HAP-1 (cell line): ENCODE results near the gene TMEM176B.

ENCODE experiments used
- DNase-seq, 2 experiments: peaks; one replicate each; pipeline ENCODE4 v3.0.0-alpha.2; 2016 to 2020; ENCODE audit warnings: low spot score in 2 of 2
- H3K27me3 ChIP-seq: fragments of 250-450 bp; sonication (Bioruptor Pico); 2 replicates; pipeline ENCODE4 v1.5.1; 2020; ENCODE audit warnings: low read depth, mild to moderate bottlenecking, moderate library complexity
- H3K36me3 ChIP-seq: fragments of 250-450 bp; sonication (Bioruptor Pico); replicated peaks from 2 replicates; pipeline ENCODE4 v1.5.1; 2020; ENCODE audit warnings: mild to moderate bottlenecking
- H3K4me1 ChIP-seq: fragments of 250-450 bp; sonication (Bioruptor Pico); 2 replicates; pipeline ENCODE4 v1.5.1; 2020; ENCODE audit warnings: mild to moderate bottlenecking
- H3K4me3 ChIP-seq: fragments of 250-450 bp; sonication (Bioruptor Pico); 2 replicates; pipeline ENCODE4 v1.5.1; 2020; ENCODE audit warnings: mild to moderate bottlenecking, moderate library complexity
- H3K9me3 ChIP-seq: fragments of 250-450 bp; sonication (Bioruptor Pico); 2 replicates; pipeline ENCODE4 v1.5.1; 2020; ENCODE audit warnings: mild to moderate bottlenecking, moderate library complexity
- in situ Hi-C: fragments of 300-500 bp; cut with MboI; formaldehyde crosslinking; loops from 3 replicates; pipeline ENCODE4 v1.14.3; 2020; ENCODE audit warnings: low sequenced_read_pairs, inconsistent platforms, mixed read lengths

Gene TMEM176B

DNA sequence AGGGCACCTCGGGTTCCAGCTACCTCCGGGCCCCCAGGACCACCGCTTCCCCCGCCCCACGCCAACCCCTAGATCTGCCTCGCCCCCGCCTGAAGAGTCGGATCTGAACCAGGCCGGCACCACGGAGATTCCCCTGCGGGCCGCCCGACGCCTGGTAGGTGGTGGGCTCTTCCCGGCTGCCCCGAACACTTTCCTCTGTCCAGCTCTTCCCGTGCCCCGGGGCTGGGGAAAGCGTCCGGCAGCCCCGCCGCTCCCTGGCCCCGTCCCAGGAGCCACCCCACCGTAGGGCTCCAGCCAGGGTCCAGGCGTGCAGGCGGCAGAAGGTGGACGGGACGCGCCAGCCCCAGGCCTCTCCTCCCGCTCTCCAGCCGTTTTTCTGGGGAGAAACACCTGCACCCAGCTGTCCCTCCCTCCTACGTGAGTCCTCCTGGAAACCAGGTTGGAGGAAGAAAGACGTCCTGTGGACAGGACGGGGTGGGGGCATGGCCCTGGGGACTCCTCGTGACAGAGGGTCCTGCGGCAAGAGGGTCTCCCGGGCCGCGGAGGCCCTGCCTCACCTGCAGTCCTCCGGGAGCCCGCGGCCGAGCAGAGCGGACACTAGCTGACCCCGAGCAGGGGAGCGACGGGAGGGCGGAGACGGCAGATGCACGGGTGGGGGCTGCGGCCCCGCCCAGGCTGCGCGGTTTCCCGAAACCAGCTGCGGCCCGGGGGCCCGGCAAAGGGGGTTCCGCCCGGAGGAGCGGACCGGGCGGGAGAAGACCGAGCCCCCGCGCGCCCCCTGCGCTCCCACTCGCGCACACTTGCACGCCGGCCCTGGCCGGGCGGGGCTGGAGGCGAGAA, at the start of gene TMEM176B:
TSS of gene TMEM176B (minus strand) at position 624 of the 840 bp plus-strand sequence. CDS start 3,795 bp downstream, outside the sequence.
- in situ Hi-C loops = no loop called here
- DNase-seq = no peak
- H3K4me1 ChIP-seq = no peaks in the 10 kb centered on the region
- no peaks in the 10 kb centered on the region for H3K36me3 ChIP-seq
- H3K9me3 ChIP-seq = no peaks in the 10 kb centered on the region
- no peak within 1 kb of the TSS for H3K4me3 ChIP-seq
- H3K27me3 ChIP-seq = 0 out of 2 replicates have a peak, but pooled peaks cover 5% of the 10 kb centered on the region

DNA sequence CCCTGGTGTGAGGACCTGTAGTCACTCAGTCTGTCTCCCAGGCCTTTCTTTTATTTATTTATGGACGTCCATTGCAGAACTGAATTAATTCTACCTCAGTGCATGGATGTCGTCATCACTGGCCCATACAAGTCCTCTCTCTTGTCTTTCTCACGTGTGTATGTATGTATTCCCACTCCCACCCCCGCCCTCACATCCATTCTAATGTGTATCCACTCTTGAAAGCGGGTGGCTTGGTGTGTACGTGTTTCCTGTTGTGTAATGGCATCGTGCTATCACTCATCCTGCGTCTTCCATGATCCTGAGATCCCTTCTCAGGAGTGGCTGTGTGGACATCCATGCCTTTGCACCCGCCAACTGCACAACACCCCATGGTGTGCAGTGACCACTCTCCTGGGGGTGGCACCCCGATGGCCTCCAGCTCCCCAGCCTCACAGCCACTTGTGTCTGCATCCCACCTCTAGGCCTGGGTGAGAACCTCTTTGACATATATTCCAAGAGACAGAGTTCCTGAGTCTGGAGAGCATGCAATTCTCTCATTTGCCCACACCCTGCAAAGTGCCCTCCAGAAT, 49.1 kb upstream of the TMEM176B start:
- no peak overlapping the region for H3K4me3 ChIP-seq
- no peaks in the 10 kb centered on the region for H3K36me3 ChIP-seq
- no peaks in the 10 kb centered on the region for H3K4me1 ChIP-seq
- in situ Hi-C loops = no loop called here
- no peak for DNase-seq
- H3K27me3 ChIP-seq = peaks cover 20% of the 10 kb centered on the region
- no peaks in the 10 kb centered on the region for H3K9me3 ChIP-seq

DNA sequence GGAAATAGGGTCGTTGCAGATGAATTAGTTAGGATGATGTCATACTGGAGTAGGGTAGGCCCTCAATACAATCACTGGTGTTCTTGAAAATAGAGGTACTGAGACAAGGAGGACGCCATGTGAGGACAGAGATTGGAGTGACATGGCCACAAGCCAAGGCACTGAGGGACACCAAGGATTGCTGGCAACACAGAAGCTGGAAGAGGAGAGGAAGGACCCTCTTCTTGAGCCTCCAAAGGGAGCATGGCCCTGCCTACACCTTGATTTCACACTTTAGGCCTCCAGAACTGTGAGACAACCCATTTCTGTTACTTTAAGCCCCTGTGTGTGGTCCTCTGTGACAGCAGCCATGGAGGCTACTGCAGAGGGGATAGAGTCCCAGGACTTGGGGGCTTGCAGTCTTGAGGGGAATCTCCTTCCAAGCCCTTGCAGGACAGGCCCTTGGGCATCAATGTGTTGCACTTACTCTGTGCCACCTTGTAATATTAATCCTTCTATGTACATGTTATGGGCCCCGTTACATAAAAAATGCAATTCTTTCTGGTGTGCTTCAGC, 48.5 kb upstream of the TMEM176B start:
- no peak for DNase-seq
- Histone ChIP-seq H3K4me3 (no peak overlapping the region), H3K27me3 (peaks cover 20% of the 10 kb centered on the region), H3K9me3 (no peaks in the 10 kb centered on the region), H3K4me1 (no peaks in the 10 kb centered on the region), H3K36me3 (no peaks in the 10 kb centered on the region)
- in situ Hi-C loops = no loop called here

DNA sequence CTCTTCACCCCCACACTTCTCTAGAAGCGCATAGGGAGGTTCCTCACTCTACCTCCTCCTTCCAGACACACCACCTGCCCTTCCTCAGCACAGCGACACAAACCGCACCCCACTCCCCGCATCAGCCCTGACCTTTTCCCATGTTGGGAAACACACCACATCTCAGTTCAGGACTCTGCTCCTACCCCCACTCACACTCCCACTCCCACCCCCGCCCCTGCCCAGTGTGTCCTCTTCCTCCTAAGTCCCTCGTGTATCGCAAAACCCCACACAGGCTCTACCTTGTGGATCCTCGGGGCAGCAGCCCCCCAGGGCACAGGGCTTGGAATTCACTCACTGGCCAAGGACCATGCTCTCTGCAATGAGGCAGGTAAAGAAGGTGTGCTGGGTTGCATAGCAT, 47.9 kb upstream of the TMEM176B start:
- H3K27me3 ChIP-seq = peaks cover 20% of the 10 kb centered on the region

DNA sequence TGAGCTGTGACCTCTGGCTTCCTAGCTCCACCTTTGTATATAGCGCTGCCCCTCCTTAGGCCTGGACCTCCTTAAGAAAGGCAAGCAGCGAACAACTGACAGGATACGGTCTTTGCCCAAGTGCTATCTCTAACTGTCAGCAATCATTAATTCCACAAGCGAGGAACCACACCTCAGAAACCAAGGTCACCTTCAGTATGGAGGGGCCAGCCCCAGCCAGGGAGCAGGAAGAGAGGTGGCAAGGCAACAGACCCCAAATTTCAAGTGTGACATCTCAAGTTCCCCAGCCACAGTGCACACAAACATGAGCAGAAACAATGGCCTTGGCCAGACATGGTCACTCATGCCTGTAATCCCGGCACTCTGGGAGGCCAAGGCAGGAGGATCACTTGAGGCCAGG, 47.4 kb upstream of the TMEM176B start:
- in situ Hi-C loops = no loop called here
- H3K4me1 ChIP-seq = no peaks in the 10 kb centered on the region
- H3K9me3 ChIP-seq = no peaks in the 10 kb centered on the region
- no peak for DNase-seq
- no peak overlapping the region for H3K4me3 ChIP-seq
- H3K27me3 ChIP-seq = peaks cover 16% of the 10 kb centered on the region
- no peaks in the 10 kb centered on the region for H3K36me3 ChIP-seq

More for the DNA sequence above, 47.9 kb upstream of the TMEM176B start:
- H3K36me3 ChIP-seq = no peaks in the 10 kb centered on the region
- no peak overlapping the region for H3K4me3 ChIP-seq
- H3K4me1 ChIP-seq = no peaks in the 10 kb centered on the region
- in situ Hi-C loops = no loop called here
- no peaks in the 10 kb centered on the region for H3K9me3 ChIP-seq
- DNase-seq = no peak

DNA sequence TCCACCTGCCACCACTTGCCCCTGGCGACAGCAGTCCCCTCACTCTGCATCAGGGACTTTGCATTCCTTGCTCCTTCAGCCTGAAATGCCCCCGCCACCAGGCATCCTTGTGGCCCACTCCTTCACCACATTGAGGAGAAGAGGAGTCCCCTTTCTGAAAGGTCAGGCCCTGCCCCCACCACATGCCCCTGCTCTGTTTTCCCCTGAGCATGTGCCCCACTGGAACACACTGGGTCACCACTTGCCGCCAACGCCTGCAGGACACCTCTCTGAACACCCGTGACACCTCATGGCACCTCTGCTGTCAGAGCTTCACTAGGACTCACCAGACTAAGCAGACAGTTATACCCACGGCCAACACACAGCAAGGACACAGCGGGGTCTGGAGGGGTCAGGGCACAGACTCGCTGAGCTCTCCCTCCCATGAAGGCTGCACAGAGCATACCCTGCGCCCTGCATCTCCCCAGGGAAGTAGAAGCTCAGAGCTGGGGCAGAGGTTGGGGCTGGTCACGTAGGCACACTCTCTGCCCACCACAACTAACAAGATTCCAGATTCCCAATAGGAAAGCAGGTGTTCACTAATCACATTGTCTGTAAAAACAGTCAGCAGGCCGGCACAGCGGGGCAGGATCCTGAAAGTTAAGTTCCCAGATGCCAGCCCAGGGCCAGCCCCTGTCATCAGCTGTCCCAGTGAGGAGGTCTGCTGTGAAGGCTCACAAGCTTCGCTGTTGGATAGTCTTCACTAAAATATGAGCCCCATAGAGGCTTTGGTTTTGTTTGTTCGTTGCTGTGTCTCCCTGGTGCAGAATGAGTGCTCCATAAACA, 46.3 kb upstream of the TMEM176B start:
- Histone ChIP-seq H3K4me1 (no peaks in the 10 kb centered on the region), H3K9me3 (no peaks in the 10 kb centered on the region), H3K27me3 (peaks cover 8% of the 10 kb centered on the region), H3K4me3 (no peak overlapping the region), H3K36me3 (no peaks in the 10 kb centered on the region)
- no peak for DNase-seq
- in situ Hi-C loops = no loop called here

DNA sequence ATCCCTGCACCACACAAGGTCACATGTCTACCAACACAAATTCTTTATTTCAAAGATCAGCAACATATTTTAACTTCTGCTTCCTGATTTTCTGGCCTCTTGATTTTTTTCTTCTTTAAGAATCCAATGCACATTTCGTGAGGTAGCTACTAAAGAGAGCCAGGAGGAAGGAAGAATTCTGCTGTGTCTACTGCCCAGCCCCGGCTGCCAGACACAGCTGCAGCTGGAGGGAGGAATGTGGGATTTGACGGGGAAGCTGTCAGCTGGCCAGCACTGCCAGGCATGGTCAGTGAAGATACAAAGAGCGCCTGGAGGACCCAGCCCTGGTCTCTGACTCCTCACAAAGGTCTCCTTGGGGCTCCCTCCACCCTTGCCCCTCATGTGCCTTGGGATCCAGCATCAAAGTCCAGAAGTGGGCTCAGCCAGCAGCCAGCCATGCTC, 45.3 kb upstream of the TMEM176B start:
- in situ Hi-C loops = no loop called here
- Histone ChIP-seq H3K4me1 (no peaks in the 10 kb centered on the region), H3K36me3 (no peaks in the 10 kb centered on the region), H3K9me3 (no peaks in the 10 kb centered on the region), H3K27me3 (no peaks in the 10 kb centered on the region; the same call in 1 of the 2 replicates), H3K4me3 (no peak overlapping the region)
- DNase-seq = no peak

DNA sequence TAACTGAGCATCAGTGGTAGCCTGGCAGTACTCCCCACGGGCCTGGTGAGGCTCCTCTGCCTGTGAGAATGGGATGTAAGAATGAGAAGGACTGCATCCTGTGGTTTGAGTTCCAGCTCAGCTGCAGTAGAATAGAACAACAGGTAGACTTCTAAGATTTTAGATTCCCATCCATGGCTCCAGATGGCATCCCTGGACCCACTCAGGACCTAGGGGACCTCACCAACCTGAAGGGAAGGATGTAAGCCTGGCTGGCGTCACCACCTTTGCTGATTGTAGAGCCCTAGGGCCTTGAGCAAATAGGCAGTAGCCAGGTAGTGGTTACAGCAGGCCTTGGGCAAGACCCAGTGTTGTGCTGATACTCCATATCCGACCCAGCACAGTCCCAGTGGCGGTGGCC, 42.6 kb upstream of the TMEM176B start:
- no peak for DNase-seq
- Histone ChIP-seq H3K4me3 (no peak overlapping the region), H3K9me3 (no peaks in the 10 kb centered on the region), H3K4me1 (no peaks in the 10 kb centered on the region), H3K36me3 (no peaks in the 10 kb centered on the region), H3K27me3 (no peaks in the 10 kb centered on the region; the same call in 1 of the 2 replicates)
- in situ Hi-C loops = no loop called here

DNA sequence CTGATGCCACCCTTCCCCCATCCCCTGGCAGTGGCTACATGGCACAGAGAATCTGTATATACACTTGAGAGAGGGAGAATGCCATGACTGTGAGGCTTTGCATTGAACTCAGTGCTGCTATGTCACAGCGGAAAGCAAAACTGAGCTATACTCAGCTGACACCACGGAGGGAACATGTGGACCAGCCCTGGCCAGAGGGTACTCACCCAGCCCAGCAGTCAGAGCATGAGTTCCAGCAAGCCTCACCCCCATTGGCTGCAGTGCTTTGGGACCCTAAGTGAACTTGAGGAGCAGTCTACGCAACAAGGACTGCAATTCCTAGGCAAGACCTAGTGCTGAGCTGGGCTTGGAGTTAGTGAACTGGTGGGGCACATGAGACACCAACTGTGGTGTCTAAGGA, 41.9 kb upstream of the TMEM176B start:
- Histone ChIP-seq H3K27me3 (no peaks in the 10 kb centered on the region; the same call in 1 of the 2 replicates), H3K4me3 (no peak overlapping the region), H3K36me3 (no peaks in the 10 kb centered on the region), H3K4me1 (no peaks in the 10 kb centered on the region), H3K9me3 (no peaks in the 10 kb centered on the region)
- in situ Hi-C loops = no loop called here
- no peak for DNase-seq

DNA sequence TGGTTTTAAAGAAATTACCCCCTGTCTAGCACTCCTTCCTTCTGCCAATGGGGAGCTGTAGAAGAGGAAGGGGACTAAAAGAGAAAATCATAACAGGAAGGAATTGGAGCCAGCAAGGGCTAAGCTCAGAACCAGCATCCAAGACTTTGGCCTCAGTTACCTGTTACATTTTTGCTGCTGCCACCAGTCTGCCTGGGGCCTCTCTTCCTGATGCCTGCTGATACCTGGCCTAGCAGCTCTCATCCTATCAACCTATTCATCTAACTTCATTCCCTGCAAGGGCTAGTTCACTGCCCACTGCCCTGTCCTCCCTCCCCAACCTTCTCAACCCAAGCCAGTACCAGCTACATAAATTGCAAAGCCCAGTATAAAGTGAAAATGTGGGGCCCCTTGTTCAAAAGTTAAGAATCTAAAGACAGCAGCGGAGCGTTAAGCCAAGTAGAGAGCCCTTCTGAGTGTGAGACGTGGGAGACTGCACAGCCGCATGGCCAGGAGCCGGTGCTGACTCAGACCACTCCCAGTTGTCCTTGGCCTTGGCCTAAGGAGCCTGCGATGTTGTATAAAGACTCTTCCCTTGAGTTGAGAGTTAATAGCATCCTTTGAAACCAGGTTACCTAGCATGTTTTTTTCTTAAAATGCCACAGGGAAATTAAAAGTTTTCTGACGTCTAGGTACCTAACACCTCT, 38.9 kb upstream of the TMEM176B start:
- no peak for DNase-seq
- Histone ChIP-seq H3K4me1 (no peaks in the 10 kb centered on the region), H3K36me3 (no peaks in the 10 kb centered on the region), H3K9me3 (no peaks in the 10 kb centered on the region), H3K27me3 (no peaks in the 10 kb centered on the region; the same call in 1 of the 2 replicates), H3K4me3 (no peak overlapping the region)
- in situ Hi-C loops = no loop called here

DNA sequence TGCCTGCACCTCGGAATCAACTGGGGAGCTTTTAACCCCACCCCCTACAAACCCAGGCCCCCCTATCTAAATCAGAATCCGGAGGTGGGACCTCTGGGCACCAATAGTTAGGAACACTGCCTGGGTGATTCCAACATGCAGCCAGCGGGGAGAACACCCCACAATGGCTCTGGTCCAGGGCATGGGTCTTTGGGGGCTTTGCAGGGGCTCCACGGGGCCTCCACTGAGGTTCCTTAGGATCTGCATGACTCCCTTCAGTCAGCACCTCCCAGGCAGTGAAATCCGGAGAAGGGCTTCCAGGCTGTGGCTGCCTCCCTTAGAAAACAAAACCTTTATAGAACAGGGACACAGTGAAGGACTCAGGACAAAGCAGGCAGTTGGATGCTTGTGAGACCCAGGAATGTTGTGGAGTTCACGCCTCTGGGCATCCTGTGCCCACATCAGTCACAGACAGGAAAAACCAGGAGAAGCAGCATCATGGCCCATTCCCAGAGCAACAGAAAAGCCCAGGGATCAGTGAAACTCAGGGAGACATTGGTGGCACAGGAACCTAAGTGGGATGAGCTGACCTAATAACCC, 35.6 kb upstream of the TMEM176B start:
- no peak for DNase-seq
- Histone ChIP-seq H3K4me3 (no peak overlapping the region), H3K9me3 (no peaks in the 10 kb centered on the region), H3K4me1 (no peaks in the 10 kb centered on the region), H3K36me3 (no peaks in the 10 kb centered on the region), H3K27me3 (no peaks in the 10 kb centered on the region)
- in situ Hi-C loops = no loop called here

DNA sequence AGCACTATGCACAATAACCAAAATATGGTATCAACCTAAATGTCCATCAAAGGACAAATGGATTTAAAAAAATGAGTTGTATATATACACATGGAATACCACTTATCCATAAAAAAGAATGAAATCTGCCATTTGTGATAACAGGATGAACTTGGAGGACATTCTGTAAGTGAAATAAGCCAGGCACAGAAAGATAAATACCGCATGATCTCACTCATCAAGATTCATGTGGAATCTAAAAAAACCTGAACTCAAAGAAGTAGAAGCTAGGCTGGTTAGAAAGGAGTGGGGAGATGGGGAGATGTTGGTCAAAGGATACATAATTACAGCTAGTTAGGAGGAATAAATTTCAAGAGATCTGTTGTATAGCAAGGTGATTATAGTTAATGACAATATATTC, 34.9 kb upstream of the TMEM176B start:
- Histone ChIP-seq H3K4me1 (no peaks in the 10 kb centered on the region), H3K27me3 (no peaks in the 10 kb centered on the region), H3K4me3 (no peak overlapping the region), H3K36me3 (no peaks in the 10 kb centered on the region), H3K9me3 (no peaks in the 10 kb centered on the region)
- no peak for DNase-seq
- in situ Hi-C loops = no loop called here

DNA sequence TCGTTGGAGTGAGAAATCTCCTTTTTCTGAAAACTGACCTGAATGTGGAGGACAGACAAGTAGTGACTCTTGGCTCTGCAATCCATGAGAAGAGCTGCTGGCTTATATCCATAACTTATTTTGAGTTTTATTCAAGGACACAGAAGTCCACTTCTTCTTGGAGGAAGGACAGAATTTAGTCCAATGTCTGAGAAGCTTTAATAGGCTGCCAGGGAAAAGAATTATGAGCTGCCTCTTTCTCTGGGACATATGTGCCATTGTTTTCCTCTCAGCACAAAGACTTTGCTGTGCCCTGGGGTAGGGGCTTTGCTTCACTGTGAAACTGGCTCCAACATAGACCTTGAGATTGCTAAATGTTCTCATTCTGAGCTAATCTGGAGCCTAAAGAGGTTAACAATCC, 31.7 kb upstream of the TMEM176B start:
- no peaks in the 10 kb centered on the region for H3K9me3 ChIP-seq
- no peaks in the 10 kb centered on the region for H3K4me1 ChIP-seq
- no peaks in the 10 kb centered on the region; the same call in 1 of the 2 replicates for H3K27me3 ChIP-seq
- no peaks in the 10 kb centered on the region for H3K36me3 ChIP-seq
- no peak overlapping the region for H3K4me3 ChIP-seq
- DNase-seq = no peak
- in situ Hi-C loops = no loop called here
